Heart right ventricle (tissue), 16 donors: ENCODE data around the gene DPF3. TPM values are rescaled to one million over a fixed set of nuclear protein-coding genes. Genes with fewer than 3 reads are reported as not detected.

Experiments
- ATAC-seq, 8 donors: fragments of 200-7000 bp; cut with Tn5 transposase; one replicate each; pipeline ENCODE4 v1.9.1; 2020; ENCODE audit warnings: mild to moderate bottlenecking in 8 of 8, moderate library complexity in 8 of 8, moderate number of reproducible peaks in 1 of 8
- DNase-seq, 2 donors: peaks; one replicate each; pipeline ENCODE4 v3.0.0-alpha.2; 2020
- H3K27ac ChIP-seq, 10 donors: fragments of 200-600 bp; sonication (generic) in 2 of 10; one replicate each; pipeline versions ENCODE4 v1.5.0 to v1.8.0; 2020 to 2022; ENCODE audit warnings: mild to moderate bottlenecking in 3 of 10
- H3K27me3 ChIP-seq, 7 donors: fragments of 200-600 bp; one replicate each; pipeline ENCODE4 v1.8.0; 2021 to 2022; ENCODE audit warnings: mild to moderate bottlenecking in 2 of 7
- H3K36me3 ChIP-seq, 9 donors: fragments of 200-600 bp; sonication (generic) in 1 of 9; one replicate each; pipeline versions ENCODE4 v1.5.0 to v1.8.0; 2020 to 2022; ENCODE audit warnings: mild to moderate bottlenecking in 2 of 9
- H3K4me1 ChIP-seq, 9 donors: fragments of 200-600 bp; sonication (generic) in 1 of 9; one replicate each; pipeline versions ENCODE4 v1.5.0 to v1.8.0; 2020 to 2022; ENCODE audit warnings: mild to moderate bottlenecking in 4 of 9
- H3K4me3 ChIP-seq, 10 donors: fragments of 200-600 bp; sonication (generic) in 2 of 10; one replicate each; pipeline versions ENCODE4 v1.5.0 to v1.8.0; 2020 to 2022; ENCODE audit warnings: mild to moderate bottlenecking in 7 of 10, moderate library complexity in 2 of 10
- H3K9me3 ChIP-seq, 11 donors: fragments of 200-600 bp in 10 of 11; sonication (generic) in 2 of 11; one replicate each; pipeline versions ENCODE4 v1.5.0 to v1.8.0; 2013 to 2022; ENCODE audit warnings: mild to moderate bottlenecking in 2 of 11, control low read depth in 1 of 11, moderate library complexity in 1 of 11
- WGBS, 2 donors: extraction: QIAGEN DNeasy Blood & Tissue Kit; methylation state at CpG; one replicate each; pipeline ENCODE4 v1.1.7; 2013; ENCODE audit warnings: inconsistent platforms in 1 of 2; 5-methylcytosine and 5-hydroxymethylcytosine counted together
- intact Hi-C, 10 donors: fragments of 100-400 bp; cut with DNase I; formaldehyde crosslinking; loops; one replicate each; pipeline versions ENCODE4 v1.11.1 to v1.14.2; 2022
- polyA plus RNA-seq, 2 donors: library from polyadenylated mRNA; stranded (reverse); fragments of 200-250 nt; gene quantifications; one replicate each; pipeline ENCODE4 v1.2.3, GENCODE V29; 2013
- total RNA-seq, 10 donors: library from RNA; stranded (reverse); fragmentation: NEBNext Ultra II Directional in 3 of 10; extraction: Animal tissue kit (Norgen Biotek cat#: 25700) in 3 of 10; gene quantifications; one replicate each; pipeline versions ENCODE4 v1.2.1 to v1.2.4, GENCODE V29; 2021 to 2023
- TF ChIP-seq, protein P1 (sequence below), 9 donors: fragments of 200-600 bp; sonication (generic) in 2 of 9; IDR thresholded peaks; one replicate each; pipeline versions ENCODE4 v1.5.0 to v1.8.0; 2021 to 2022; ENCODE audit warnings: antibody characterized with exemption in 9 of 9, mild to moderate bottlenecking in 5 of 9, moderate library complexity in 1 of 9
- donor health status: Arrhythmogenic right ventricular cardiomyopathy.
- donor health status: ischemic (EF 13 %, LVEDD 7.1; RV severe dilation, severe dysfunction).
- donor health status: healthy with polysubstance abuse.
- donor health status: DM: no; HTN: yes; CAD: no.
- donor health status: DM: no; HTN: no; CAD: no.
- donor health status: ischemic (EF 25% LVEDD 6.9; RV normal size, moderate dysfunction).
- donor health status: ischemic (EF 25% LVEDD 5.7; RV mildly dilated, moderate dysfunction).
- donor health status: healthy.
- donor health status: DM: yes; HTN: yes; CAD: no.
- donor health status: Ischemic cardiomyopathy.
- donor health status: ischemic (EF 35%, LVEDD 5.7; RV mildly dilated, moderate dysfunction).
- donor health status: nonischemic (EF 11% LVEDD 7.7; RV severe dilation, severe dysfunction).
- donor health status: DM: yes; HTN: yes; CAD: no.
- donor health status: PGD.
- donor health status: ischemic (EF 29% LVEDD 5.4; RV normal size, mild dysfunction).
- donor health status: nonischemic (EF 23%, LVEDD 6.1; RV moderate dilation, normal function).

Gene DPF3
- total and polyA plus RNA-seq, 12 donors, result 3.8 to 52.3 (median 35.6) TPM

DNA sequence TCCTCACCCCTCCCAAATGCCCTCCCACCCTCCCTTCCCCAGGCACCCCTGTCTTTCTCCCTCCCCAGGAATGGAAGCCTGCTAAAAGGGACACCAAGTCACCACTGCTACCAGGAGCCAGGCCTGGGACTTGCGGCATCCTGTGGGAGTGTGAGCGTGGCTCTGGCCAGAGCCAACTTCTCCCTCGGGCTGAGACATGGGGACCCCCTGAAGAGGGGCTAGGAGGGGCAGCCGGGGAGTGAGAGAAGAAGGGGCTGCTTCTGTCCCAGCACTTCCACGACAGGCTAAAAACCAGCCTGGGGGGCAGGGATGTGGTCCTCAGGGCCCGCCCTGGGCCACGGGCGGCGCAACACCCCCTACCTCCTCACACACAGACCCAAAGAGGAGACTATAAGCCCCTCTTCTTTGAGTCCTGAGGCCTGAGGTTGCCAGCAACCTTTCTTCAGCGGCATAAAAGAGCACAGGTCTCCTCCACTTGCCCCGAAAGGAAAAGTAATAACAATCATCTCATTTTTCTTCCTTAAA is 278.9 kb downstream of the DPF3 start:
- H3K36me3 ChIP-seq, result no peaks in the 10 kb centered on the region
- intact Hi-C loops, result loop anchor here in 4 of 10 donors (5.0 to 10.0 kb wide), 3 partner anchors 287 to 292 kb away; no protein-coding TSS in a partner anchor
- peak overlapping the region; percentile 1 to 91 (median 84) for H3K27ac ChIP-seq
- WGBS, 2 donors, result 72 to 83% methylated on average over 11 of the region's 11 CpGs
- no peaks in the 10 kb centered on the region for H3K9me3 ChIP-seq
- ATAC-seq (no peak), DNase-seq (no peak)
- H3K27me3 ChIP-seq, result no peaks in the 10 kb centered on the region
- TF ChIP-seq, protein P1, sequence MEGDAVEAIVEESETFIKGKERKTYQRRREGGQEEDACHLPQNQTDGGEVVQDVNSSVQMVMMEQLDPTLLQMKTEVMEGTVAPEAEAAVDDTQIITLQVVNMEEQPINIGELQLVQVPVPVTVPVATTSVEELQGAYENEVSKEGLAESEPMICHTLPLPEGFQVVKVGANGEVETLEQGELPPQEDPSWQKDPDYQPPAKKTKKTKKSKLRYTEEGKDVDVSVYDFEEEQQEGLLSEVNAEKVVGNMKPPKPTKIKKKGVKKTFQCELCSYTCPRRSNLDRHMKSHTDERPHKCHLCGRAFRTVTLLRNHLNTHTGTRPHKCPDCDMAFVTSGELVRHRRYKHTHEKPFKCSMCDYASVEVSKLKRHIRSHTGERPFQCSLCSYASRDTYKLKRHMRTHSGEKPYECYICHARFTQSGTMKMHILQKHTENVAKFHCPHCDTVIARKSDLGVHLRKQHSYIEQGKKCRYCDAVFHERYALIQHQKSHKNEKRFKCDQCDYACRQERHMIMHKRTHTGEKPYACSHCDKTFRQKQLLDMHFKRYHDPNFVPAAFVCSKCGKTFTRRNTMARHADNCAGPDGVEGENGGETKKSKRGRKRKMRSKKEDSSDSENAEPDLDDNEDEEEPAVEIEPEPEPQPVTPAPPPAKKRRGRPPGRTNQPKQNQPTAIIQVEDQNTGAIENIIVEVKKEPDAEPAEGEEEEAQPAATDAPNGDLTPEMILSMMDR (IDR thresholded peaks at IDR 0.05), result no peak
- H3K4me3 ChIP-seq, result no peak overlapping the region
- H3K4me1 ChIP-seq, result peaks cover 37 to 97% (median 74%) of the 10 kb centered on the region in 9 donors

DNA sequence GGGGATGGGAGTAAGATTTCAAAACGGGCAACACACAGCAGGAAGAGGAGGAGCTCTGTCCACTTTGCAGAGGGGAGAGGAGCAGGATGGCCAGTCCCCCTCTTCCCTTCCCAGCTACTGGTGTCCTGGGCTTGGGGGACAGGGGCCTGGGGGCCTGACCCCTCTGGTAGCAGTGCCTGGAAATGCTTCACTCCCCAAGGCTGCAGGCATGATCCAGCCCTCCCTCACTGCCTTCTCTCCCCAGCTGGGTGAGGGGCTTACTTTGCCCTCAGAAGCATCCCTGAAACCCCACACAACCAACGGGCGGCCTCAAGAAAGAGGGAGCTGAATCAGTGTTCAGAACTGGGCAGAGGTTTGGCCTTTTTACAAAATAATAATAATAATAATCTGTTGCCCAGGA is 279.5 kb downstream of the DPF3 start:
- Histone ChIP-seq H3K27ac (peak overlapping the region in 8 of 10 donors; percentile 71 to 91 (median 86)), H3K4me1 (peaks cover 37 to 94% (median 68%) of the 10 kb centered on the region in 9 donors)

DNA sequence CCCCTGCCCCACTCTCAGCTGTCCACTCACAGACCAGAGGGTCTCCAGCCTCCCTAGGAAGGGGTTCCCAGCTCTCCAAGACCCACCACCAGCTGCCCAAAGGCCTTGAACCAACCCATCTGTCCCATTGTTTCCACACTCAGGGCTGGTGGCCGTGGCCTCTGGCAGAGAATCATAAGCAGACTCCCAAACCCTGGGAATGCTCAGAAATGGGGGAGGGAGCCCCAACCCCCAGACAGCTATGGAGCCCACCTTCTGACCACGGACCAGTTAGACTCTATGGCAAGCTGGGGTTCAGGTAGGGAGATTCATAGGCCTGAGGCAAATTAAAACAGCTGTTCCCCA is 280.0 kb downstream of the DPF3 start:
- DNase-seq (no peak), ATAC-seq (no peak)
- H3K27me3 ChIP-seq, result no peaks in the 10 kb centered on the region
- 80 to 83% methylated on average over 2 of the region's 2 CpGs for WGBS, 2 donors
- no peak overlapping the region for H3K4me3 ChIP-seq
- TF ChIP-seq, protein P1 (IDR thresholded peaks at IDR 0.05), result no peak
- no peaks in the 10 kb centered on the region for H3K9me3 ChIP-seq
- intact Hi-C loops, result loop anchor here in 1 of 10 donors (10.0 kb wide), 1 partner anchor 291 kb away; no protein-coding TSS in a partner anchor
- no peaks in the 10 kb centered on the region for H3K36me3 ChIP-seq
- H3K27ac ChIP-seq, result peak overlapping the region in 9 of 10 donors; percentile 71 to 91 (median 86)
- peaks cover 37 to 89% (median 65%) of the 10 kb centered on the region in 9 donors for H3K4me1 ChIP-seq

More for the DNA sequence above, 279.5 kb downstream of the DPF3 start:
- Histone ChIP-seq H3K4me3 (no peak overlapping the region), H3K27me3 (no peaks in the 10 kb centered on the region), H3K36me3 (no peaks in the 10 kb centered on the region), H3K9me3 (no peaks in the 10 kb centered on the region)
- TF ChIP-seq, protein P1 (IDR thresholded peaks at IDR 0.05), result no peak
- ATAC-seq (no peak), DNase-seq (no peak)
- WGBS, 2 donors, result 75 to 81% methylated on average over 3 of the region's 3 CpGs
- intact Hi-C loops, result loop anchor here in 1 of 10 donors (10.0 kb wide), 1 partner anchor 290 kb away; no protein-coding TSS in a partner anchor

DNA sequence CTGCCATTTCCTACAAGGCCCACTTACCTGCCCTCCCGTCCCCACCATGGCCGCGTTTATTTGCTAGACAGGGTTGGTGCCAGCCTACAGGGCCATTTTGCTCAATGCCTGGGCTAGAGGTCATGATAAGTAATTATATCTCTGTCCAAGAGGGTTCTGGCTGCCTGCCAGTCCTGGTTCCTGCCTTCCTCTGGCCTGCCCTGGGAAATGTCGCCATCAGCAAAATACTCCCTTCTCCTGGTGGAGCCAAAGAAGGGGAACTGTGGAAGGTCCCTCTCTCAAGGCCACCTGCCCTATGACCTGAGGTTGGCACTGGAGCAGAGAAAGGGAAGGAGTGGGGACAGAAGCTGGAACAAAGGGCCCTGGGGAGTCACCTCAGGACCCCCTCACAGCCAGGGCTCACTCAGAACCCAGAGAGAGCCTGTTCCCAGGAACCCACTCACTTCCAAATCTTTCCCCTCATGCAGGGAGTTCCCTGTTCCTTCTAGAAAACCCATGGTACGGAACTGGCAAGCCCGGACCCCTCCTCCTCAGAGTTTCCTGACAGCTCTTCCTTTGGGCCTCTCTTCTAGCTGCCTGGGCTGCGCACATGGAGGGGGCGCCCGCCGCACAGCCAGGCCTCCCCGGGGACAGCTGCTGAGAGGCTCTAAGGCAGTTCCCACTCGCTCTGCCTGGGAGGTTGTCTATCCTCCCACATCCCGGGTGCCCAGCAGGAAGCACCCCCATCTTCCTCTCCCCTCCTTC is 280.5 kb downstream of the DPF3 start:
- no peaks in the 10 kb centered on the region for H3K27me3 ChIP-seq
- TF ChIP-seq, protein P1 (IDR thresholded peaks at IDR 0.05), result no peak
- no peaks in the 10 kb centered on the region for H3K9me3 ChIP-seq
- H3K4me3 ChIP-seq, result no peak overlapping the region
- peak overlapping the region; percentile 43 to 91 (median 83) for H3K27ac ChIP-seq
- no peaks in the 10 kb centered on the region for H3K36me3 ChIP-seq
- peak; percentile 32 to 74 (median 67) for ATAC-seq
- intact Hi-C loops, result loop anchor here in 1 of 10 donors (10.0 kb wide), 1 partner anchor 291 kb away; no protein-coding TSS in a partner anchor
- 42 to 46% methylated on average over 13 of the region's 13 CpGs for WGBS, 2 donors
- peaks cover 37 to 84% (median 60%) of the 10 kb centered on the region in 9 donors for H3K4me1 ChIP-seq
- DNase-seq, result peak; percentile 81 to 88
